Activated T-cell treated with anti-CD3 and anti-CD28 coated beads for 24 hours (primary cell): ENCODE data around the gene PIKFYVE.
"Not testable (repeated sequence)": the region's sequence is repeated elsewhere in the genome, so short reads cannot be mapped to it uniquely, and the experiment has no call there.

Experiments
- DNase-seq: peaks from one replicate; pipeline ENCODE4 v3.0.0-alpha.2; 2020; ENCODE audit warnings: low read depth

Gene PIKFYVE, protein sequence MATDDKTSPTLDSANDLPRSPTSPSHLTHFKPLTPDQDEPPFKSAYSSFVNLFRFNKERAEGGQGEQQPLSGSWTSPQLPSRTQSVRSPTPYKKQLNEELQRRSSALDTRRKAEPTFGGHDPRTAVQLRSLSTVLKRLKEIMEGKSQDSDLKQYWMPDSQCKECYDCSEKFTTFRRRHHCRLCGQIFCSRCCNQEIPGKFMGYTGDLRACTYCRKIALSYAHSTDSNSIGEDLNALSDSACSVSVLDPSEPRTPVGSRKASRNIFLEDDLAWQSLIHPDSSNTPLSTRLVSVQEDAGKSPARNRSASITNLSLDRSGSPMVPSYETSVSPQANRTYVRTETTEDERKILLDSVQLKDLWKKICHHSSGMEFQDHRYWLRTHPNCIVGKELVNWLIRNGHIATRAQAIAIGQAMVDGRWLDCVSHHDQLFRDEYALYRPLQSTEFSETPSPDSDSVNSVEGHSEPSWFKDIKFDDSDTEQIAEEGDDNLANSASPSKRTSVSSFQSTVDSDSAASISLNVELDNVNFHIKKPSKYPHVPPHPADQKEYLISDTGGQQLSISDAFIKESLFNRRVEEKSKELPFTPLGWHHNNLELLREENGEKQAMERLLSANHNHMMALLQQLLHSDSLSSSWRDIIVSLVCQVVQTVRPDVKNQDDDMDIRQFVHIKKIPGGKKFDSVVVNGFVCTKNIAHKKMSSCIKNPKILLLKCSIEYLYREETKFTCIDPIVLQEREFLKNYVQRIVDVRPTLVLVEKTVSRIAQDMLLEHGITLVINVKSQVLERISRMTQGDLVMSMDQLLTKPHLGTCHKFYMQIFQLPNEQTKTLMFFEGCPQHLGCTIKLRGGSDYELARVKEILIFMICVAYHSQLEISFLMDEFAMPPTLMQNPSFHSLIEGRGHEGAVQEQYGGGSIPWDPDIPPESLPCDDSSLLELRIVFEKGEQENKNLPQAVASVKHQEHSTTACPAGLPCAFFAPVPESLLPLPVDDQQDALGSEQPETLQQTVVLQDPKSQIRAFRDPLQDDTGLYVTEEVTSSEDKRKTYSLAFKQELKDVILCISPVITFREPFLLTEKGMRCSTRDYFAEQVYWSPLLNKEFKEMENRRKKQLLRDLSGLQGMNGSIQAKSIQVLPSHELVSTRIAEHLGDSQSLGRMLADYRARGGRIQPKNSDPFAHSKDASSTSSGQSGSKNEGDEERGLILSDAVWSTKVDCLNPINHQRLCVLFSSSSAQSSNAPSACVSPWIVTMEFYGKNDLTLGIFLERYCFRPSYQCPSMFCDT (N-terminal part only)

GRCh38 chr2:208265801-208266552 is at the start of gene PIKFYVE:
Gene PIKFYVE, plus strand, starts transcription at chr2:208266255. Its CDS starts 5,265 bp downstream, at chr2:208271520.
- DNase-seq = peak; percentile 88

GRCh38 chr2:208221873-208222272 is 44.2 kb upstream of the PIKFYVE start:
- not testable (repeated sequence) for DNase-seq

- no peak for DNase-seq
Observed at GRCh38 chr2:208222351-208222750, 43.7 kb upstream of the PIKFYVE start.

- DNase-seq = no peak
Observed at GRCh38 chr2:208224802-208225201, 41.3 kb upstream of the PIKFYVE start.

DNA sequence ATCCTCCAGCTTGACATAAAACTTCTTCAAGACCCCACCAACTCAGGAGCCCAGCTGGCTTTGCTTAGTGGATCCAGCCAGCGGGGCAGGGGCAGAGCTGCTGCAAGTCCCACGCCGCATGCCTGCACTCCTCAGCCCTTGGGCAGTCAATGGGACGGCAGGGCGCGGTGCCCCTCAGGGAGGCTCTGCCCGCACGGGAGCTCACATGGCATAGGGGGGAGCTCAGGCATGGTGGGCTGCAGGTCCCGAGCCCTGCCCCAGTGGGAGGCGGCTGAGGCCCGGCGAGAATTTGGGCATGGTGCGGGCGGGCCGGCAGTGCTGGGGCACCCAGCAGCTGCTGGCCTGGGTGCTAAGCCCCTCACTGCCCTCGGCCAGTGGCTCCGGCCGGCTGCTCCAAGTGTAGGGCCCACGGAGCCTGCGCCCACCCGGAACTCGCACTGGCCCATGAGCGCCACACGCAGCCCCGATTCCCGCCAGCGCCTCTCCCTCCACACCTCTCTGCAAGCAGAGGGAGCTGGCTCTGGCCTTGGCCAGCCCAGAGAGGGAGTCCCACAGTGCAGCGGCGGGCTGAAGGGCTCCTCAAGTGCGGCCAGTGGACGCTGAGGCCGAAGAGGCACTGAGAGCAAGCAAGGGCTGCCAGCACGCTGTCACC is 38.3 kb upstream of the PIKFYVE start:
- DNase-seq = no peak

DNA sequence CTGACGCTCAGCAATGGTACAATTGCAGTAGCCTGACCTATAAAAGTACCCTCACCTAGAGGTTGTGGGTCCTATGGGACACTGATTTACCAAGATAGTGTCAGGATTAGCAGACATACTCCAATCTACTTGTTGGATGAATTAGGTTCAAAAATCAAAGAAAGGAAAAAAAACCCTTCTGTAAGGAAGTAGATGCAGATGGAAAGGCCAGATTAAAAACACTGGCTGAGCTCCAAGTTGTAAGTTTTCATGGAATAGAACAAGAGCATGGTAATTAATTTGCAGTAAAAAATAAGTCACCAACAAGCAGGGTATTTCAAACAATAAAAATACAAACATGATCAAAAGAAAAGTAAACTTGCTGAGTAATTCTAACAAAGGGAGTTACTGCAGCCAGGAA is 37.6 kb upstream of the PIKFYVE start:
- DNase-seq = no peak

DNA sequence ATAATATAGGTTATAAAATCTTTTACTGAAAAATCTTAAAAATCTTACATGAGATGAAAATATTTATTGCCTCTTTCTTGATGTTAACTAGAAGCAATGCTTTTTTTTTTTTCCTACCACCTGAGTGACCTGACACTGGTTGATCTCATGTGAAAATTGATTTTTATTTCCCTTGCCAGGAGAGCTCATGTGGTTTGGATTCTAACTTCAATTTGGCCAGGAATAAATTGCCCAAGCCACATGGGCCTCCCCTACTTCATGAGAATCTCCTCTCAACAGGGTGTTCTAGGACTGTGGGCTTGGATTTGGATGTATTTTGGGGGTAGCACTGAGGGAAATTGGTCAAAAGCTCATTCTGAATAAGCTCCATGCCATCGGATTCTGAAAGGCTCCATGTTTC is 31.3 kb upstream of the PIKFYVE start:
- no peak for DNase-seq

- DNase-seq = no peak
Observed at GRCh38 chr2:208235860-208236259, 30.2 kb upstream of the PIKFYVE start.

DNA sequence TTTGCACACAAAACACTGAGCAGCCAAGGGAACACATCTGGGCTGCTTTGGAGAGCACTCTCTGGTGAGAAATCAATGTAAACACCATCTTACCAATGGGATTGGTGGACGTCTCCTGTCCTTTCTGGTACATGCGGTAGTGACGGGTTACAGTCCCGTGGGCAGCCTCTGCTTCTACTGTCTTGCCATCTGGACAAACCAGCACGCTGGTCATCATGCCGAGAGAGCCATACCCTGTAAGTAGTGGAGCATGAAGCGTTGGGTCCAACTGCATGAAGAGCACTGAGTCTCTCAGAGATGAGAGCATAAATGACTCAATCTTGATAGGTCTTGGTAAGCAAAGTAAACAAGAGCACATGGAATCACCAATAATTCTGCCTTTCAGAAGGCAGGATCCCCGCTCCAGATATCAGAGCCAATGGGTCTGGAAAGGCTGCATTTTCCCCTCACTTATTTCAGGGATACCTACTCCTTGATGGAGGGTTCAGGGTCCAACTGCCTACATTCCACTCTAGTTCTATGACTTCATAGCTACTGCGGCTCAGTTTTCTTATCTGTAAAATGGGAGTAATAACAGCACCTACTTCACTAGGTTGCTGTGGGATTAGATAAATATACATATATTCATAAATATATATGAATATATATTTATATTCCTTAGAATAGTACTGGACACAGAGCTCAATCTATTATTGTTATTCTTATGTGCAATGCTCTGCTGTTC is 26.1 kb upstream of the PIKFYVE start:
- no peak for DNase-seq

DNA sequence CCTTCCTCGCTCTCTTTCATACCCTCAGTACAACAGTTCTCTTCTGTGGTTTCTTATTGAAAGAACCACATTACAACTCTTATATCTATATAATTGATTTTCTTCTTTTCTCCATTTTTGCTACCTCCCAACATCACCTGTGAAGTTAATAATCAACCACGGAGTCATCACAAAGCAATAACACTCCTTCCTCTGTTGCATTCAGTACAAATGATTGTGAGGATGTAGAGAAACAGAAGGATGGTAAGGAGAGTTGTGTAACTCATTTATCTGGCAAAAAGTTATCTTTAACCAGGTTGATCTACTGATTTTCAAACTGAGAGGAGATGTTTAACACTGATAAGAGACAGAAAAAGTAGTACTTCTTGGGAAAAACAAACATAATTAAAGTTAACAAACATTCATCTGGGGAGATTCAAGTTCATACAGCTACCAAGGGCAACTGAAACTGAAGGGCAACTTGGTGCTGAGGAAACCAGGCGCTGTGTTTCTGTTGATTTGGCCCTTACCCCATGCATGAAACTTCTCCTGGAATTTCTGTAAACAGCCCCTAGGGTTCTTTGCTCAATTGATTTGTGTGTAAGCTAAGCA is 25.3 kb upstream of the PIKFYVE start:
- no peak for DNase-seq

DNA sequence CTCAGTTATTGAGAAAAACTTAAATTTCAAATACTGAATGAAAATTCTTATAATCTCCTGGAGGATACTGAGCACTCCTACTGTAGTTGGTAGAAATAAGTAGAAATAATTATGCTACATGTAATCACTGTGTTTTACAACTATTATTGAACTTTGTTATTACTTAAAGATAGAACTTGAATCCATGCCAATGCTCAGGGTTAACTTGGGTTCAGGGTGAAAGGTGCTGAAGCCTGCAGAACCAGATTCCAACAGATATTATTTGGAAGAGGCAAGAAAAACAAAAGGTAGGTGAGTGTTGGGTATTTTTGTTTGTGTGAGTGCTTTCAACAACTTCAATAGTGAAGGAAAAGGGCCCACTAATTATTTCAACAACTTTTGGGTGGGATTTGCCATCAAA is 21.6 kb upstream of the PIKFYVE start:
- DNase-seq = no peak

DNA sequence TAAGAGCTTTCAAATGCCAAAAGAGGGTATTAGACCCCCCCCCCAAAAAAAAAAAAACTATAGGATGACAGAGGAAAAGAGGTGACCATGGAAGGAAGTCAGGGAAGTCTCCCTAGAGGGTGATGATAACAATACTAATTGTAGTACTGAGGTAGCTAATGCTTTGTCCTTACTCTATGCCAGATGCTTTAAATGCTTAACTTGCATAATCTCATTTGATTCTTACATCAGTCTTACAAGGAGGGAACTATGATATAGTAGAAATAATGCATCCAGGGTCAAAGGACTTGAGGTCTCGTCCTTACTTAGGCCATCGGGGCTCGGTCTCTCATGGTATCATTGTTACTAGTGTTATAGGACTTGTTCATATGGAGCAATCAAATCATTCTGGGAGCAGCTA is 20.3 kb upstream of the PIKFYVE start:
- no peak for DNase-seq

- no peak for DNase-seq
Observed at GRCh38 chr2:208248601-208249000, 17.5 kb upstream of the PIKFYVE start.

GRCh38 chr2:208249296-208249695 is 16.8 kb upstream of the PIKFYVE start:
- no peak for DNase-seq

GRCh38 chr2:208250388-208250787 is 15.7 kb upstream of the PIKFYVE start:
- DNase-seq = no peak

- DNase-seq = no peak
Observed at GRCh38 chr2:208251098-208251497, 15.0 kb upstream of the PIKFYVE start.

DNA sequence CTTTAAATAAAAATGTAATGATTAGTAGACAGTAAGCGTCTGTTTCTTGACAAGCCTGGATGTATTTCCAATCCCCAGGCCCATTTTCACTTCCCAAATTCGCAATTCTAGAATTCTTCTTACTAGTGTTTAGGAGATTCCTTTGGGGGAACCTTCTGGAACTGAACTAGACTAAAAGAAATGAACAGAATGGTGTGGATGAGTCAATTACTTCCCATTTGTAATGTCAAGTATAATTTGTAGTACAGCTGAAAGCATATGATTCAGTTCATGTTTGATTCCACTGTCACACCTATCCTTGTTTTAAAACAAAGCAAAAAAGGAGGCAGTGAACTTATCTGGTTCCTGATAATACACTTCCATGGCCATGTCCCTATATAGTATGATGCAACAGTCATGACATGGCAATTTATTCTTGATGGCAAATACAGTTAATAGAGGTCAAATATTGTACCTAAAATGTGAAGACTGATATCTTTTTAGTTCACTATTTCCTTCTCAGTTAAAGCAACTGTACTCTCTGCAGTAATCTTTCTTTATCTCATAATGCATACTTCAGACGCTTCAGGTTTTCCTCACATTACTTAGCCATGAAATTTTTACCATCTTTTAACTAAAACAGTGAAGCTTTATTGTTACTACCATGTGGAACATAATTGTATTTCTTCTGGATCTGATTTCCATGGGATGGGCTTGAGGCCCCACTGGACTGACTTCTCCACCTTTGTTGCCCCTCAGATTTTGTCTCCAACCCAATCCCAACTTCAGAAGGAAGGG is 13.2 kb upstream of the PIKFYVE start:
- DNase-seq = no peak

- no peak for DNase-seq
Observed at GRCh38 chr2:208253600-208254117, 12.4 kb upstream of the PIKFYVE start.
